IMR-90 (cell line): ENCODE results near the gene DUSP9. TPM values are rescaled to one million over a fixed set of nuclear protein-coding genes. Genes with fewer than 3 reads are reported as not detected.

Experiments used
- ATAC-seq: fragments of 200-7000 bp; cut with Tn5 transposase; 2 replicates; pipeline ENCODE4 v1.9.1; 2020; ENCODE audit warnings: low read depth, mild to moderate bottlenecking, moderate library complexity
- BruUV-seq: library from RNA; stranded (reverse); fragments of 400-500 nt; replicated peaks from 2 replicates; lab custom pipeline; 2021; lab: Mats Ljungman, UMichigan
- CTCF ChIA-PET: fragments of 300-600 bp; formaldehyde crosslinking; extraction: SDS; loops from one replicate; lab custom pipeline; 2021; ENCODE audit warnings: antibody characterized with exemption; lab: Yijun Ruan, JAX
- POLR2A ChIA-PET: fragments of 300-600 bp; sonication (Branson Sonifier 250); formaldehyde crosslinking; loops from one replicate; lab custom pipeline; 2022; ENCODE audit warnings: antibody characterized with exemption; ENCODE audit not compliant: unreplicated experiment; lab: Charles Lee
- DNase-seq: peaks from one replicate; pipeline ENCODE4 v3.0.0; 2013
- H2AFZ ChIP-seq: replicated peaks from 2 replicates; pipeline ENCODE3; 2013; ENCODE audit warnings: low read length, mild to moderate bottlenecking; ENCODE audit not compliant: poor library complexity
- H2AK5ac ChIP-seq: 2 replicates; pipeline ENCODE4 v1.6.1; 2013; ENCODE audit warnings: low read depth, low read length, inconsistent platforms
- H2AK9ac ChIP-seq: replicated peaks from 2 replicates; pipeline ENCODE3; 2013; ENCODE audit warnings: mild to moderate bottlenecking, low read depth, low read length, moderate library complexity; ENCODE audit not compliant: poor library complexity
- H2BK120ac ChIP-seq: 2 replicates; pipeline ENCODE4 v1.6.1; 2013; ENCODE audit warnings: low read depth, low read length, inconsistent platforms
- H2BK15ac ChIP-seq: 3 replicates; pipeline ENCODE4 v1.6.1; 2013; ENCODE audit warnings: low read depth, low read length, inconsistent platforms
- H2BK20ac ChIP-seq: 2 replicates; pipeline ENCODE4 v1.6.1; 2013; ENCODE audit warnings: low read depth, mild to moderate bottlenecking, inconsistent platforms, low read length, moderate library complexity
- H2BK5ac ChIP-seq: 2 replicates; pipeline ENCODE4 v1.6.1; 2013; ENCODE audit warnings: mild to moderate bottlenecking, low read depth, low read length, inconsistent platforms; ENCODE audit not compliant: poor library complexity, severe bottlenecking
- H3K14ac ChIP-seq: replicated peaks from 2 replicates; pipeline ENCODE4 v1.6.1; 2013; ENCODE audit warnings: low read depth, low read length, inconsistent platforms
- H3K18ac ChIP-seq: 2 replicates; pipeline ENCODE4 v1.6.1; 2013; ENCODE audit warnings: low read depth, low read length, control low read depth
- H3K23ac ChIP-seq: 2 replicates; pipeline ENCODE4 v1.6.1; 2013; ENCODE audit warnings: low read depth, low read length, inconsistent platforms
- H3K27ac ChIP-seq: 2 replicates; pipeline ENCODE4 v1.5.1; 2013; ENCODE audit warnings: mild to moderate bottlenecking, control low read depth, low read length; ENCODE audit not compliant: insufficient read depth
- H3K27me3 ChIP-seq: 2 replicates; pipeline ENCODE4 v1.6.1; 2013; ENCODE audit warnings: low read length; ENCODE audit not compliant: control insufficient read depth, insufficient read depth
- H3K36me3 ChIP-seq: 2 replicates; pipeline ENCODE4 v1.6.1; 2013; ENCODE audit warnings: low read length, mixed read lengths; ENCODE audit not compliant: control insufficient read depth, insufficient read depth
- H3K4ac ChIP-seq: 2 replicates; pipeline ENCODE4 v1.6.1; 2013; ENCODE audit warnings: low read depth, low read length, inconsistent platforms
- H3K4me1 ChIP-seq: 2 replicates; pipeline ENCODE4 v1.6.1; 2013; ENCODE audit warnings: low read length, mixed read lengths; ENCODE audit not compliant: control insufficient read depth, insufficient read depth
- H3K4me2 ChIP-seq: 2 replicates; pipeline ENCODE4 v1.6.1; 2013; ENCODE audit warnings: low read depth, mild to moderate bottlenecking, control low read depth, low read length, moderate library complexity
- H3K4me3 ChIP-seq: 2 replicates; pipeline ENCODE4 v1.5.1; 2013; ENCODE audit warnings: low read depth, mild to moderate bottlenecking, control low read depth, low read length, moderate library complexity; ENCODE audit not compliant: insufficient read depth
- H3K56ac ChIP-seq: 2 replicates; pipeline ENCODE4 v1.6.1; 2013; ENCODE audit warnings: low read length, inconsistent platforms; ENCODE audit not compliant: insufficient read depth; ENCODE audit errors: extremely low read depth
- H3K79me1 ChIP-seq, 2 experiments: 2 replicates each; pipeline ENCODE4 v1.6.1; 2013; ENCODE audit warnings: low read length in 2 of 2, inconsistent platforms in 1 of 2, low read depth in 1 of 2
- H3K9ac ChIP-seq: 2 replicates; pipeline ENCODE4 v1.6.1; 2013; ENCODE audit warnings: low read depth, low read length, control low read depth
- H3K9me1 ChIP-seq: 2 replicates; pipeline ENCODE4 v1.6.1; 2013; ENCODE audit warnings: low read length, inconsistent platforms; ENCODE audit not compliant: insufficient read depth
- H3K9me3 ChIP-seq: 2 replicates; pipeline ENCODE4 v1.6.1; 2013; ENCODE audit warnings: low read length; ENCODE audit not compliant: control insufficient read depth, insufficient read depth
- H4K20me1 ChIP-seq: 2 replicates; pipeline ENCODE4 v1.6.1; 2013; ENCODE audit warnings: low read length, inconsistent platforms; ENCODE audit not compliant: insufficient read depth
- H4K5ac ChIP-seq: 2 replicates; pipeline ENCODE4 v1.6.1; 2013; ENCODE audit warnings: mild to moderate bottlenecking, low read depth, low read length, control low read depth
- H4K8ac ChIP-seq, 2 experiments: 2 replicates each; pipeline ENCODE4 v1.6.1; 2013; ENCODE audit warnings: low read depth in 2 of 2, low read length in 2 of 2, control low read depth in 1 of 2, inconsistent platforms in 1 of 2
- H4K91ac ChIP-seq: 2 replicates; pipeline ENCODE4 v1.6.1; 2013; ENCODE audit warnings: low read depth, low read length, inconsistent platforms; ENCODE audit not compliant: insufficient read depth
- CEBPB ChIP-seq: IDR thresholded peaks from 2 replicates; pipeline ENCODE4 v1.6.1; 2012; ENCODE audit warnings: low read depth, low read length, improper control_type of control experiment
- RCOR1 ChIP-seq: IDR thresholded peaks from 2 replicates; pipeline ENCODE4 v1.6.1; 2012; ENCODE audit warnings: mild to moderate bottlenecking, low read length, improper control_type of control experiment; ENCODE audit not compliant: insufficient replicate concordance
- WGBS, 2 experiments: methylation state at CpG; one replicate each; pipeline versions ENCODE4 v1.1.5 to v1.1.7; 2013; ENCODE audit warnings: missing lambda C conversion rate in 2 of 2; ENCODE audit not compliant: insufficient read length in 1 of 2; ENCODE audit errors: extremely low coverage in 2 of 2; 5-methylcytosine and 5-hydroxymethylcytosine counted together
- dilution Hi-C: fragments of 300-500 bp; cut with HindIII; formaldehyde crosslinking; loops from one replicate; pipeline ENCODE4 v1.14.3; 2018; ENCODE audit warnings: low sequenced_read_pairs; ENCODE audit not compliant: unreplicated experiment
- in situ Hi-C: fragments of 300-500 bp; cut with MboI; formaldehyde crosslinking; loops from 3 replicates; pipeline ENCODE4 v1.14.3; 2019; ENCODE audit warnings: low sequenced_read_pairs, inconsistent platforms, mixed read lengths
- intact Hi-C: fragments of 100-400 bp; cut with micrococcal nuclease; formaldehyde crosslinking; loops from 2 replicates; pipeline ENCODE4 v1.10.0; 2022
- polyA plus RNA-seq, 3 experiments: library from polyadenylated mRNA; depleted of rRNA; stranded (reverse); fragments of >200 nt; gene quantifications; 2 replicates each; pipeline ENCODE4 v1.2.3, GENCODE V29; 2012; ENCODE audit warnings: low replicate concordance in 1 of 3
- total RNA-seq: library from RNA; depleted of rRNA; stranded (reverse); fragments of >200 nt; gene quantifications from 2 replicates; pipeline ENCODE4 v1.2.3, GENCODE V29; 2012
- TF ChIP-seq, protein P1 (sequence below): fragments of 150-350 bp; IDR thresholded peaks from 2 replicates; pipeline ENCODE4 v1.6.1; 2016; ENCODE audit warnings: low read depth, mild to moderate bottlenecking, low read length, moderate library complexity, borderline replicate concordance
- TF ChIP-seq, protein P2 (sequence below): conservative IDR thresholded peaks from 2 replicates; pipeline ENCODE4 v1.5.1; 2012; ENCODE audit warnings: mild to moderate bottlenecking, low read depth, low read length, improper control_type of control experiment

The DUSP9 gene
- total and polyA plus RNA-seq, 2 of the 4 experiments (the other 2 are of a cell fraction) = under 0.01 to 0.09 TPM

- no peak for TF ChIP-seq CEBPB
- TF ChIP-seq, protein P1, sequence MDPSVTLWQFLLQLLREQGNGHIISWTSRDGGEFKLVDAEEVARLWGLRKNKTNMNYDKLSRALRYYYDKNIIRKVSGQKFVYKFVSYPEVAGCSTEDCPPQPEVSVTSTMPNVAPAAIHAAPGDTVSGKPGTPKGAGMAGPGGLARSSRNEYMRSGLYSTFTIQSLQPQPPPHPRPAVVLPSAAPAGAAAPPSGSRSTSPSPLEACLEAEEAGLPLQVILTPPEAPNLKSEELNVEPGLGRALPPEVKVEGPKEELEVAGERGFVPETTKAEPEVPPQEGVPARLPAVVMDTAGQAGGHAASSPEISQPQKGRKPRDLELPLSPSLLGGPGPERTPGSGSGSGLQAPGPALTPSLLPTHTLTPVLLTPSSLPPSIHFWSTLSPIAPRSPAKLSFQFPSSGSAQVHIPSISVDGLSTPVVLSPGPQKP = no peak
- no peak for TF ChIP-seq RCOR1
- TF ChIP-seq, protein P2, sequence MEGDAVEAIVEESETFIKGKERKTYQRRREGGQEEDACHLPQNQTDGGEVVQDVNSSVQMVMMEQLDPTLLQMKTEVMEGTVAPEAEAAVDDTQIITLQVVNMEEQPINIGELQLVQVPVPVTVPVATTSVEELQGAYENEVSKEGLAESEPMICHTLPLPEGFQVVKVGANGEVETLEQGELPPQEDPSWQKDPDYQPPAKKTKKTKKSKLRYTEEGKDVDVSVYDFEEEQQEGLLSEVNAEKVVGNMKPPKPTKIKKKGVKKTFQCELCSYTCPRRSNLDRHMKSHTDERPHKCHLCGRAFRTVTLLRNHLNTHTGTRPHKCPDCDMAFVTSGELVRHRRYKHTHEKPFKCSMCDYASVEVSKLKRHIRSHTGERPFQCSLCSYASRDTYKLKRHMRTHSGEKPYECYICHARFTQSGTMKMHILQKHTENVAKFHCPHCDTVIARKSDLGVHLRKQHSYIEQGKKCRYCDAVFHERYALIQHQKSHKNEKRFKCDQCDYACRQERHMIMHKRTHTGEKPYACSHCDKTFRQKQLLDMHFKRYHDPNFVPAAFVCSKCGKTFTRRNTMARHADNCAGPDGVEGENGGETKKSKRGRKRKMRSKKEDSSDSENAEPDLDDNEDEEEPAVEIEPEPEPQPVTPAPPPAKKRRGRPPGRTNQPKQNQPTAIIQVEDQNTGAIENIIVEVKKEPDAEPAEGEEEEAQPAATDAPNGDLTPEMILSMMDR = no peak
- no peaks in the 10 kb centered on the region for H3K4me1 ChIP-seq
- H4K8ac ChIP-seq = no peak overlapping the region
- no peak overlapping the region for H2AK9ac ChIP-seq
- in situ Hi-C loops = no loop called here
- no peak overlapping the region for H2BK5ac ChIP-seq
- H3K79me1 ChIP-seq = no peaks in the 10 kb centered on the region
- H3K27ac ChIP-seq = no peak overlapping the region
- no peaks in the 10 kb centered on the region for H3K9me1 ChIP-seq
- CTCF ChIA-PET = no interaction called here
- H3K4me2 ChIP-seq = no peak overlapping the region
- ATAC-seq = no peak
- H4K91ac ChIP-seq = no peak overlapping the region
- no peak overlapping the region for H2BK20ac ChIP-seq
- H3K18ac ChIP-seq = no peak overlapping the region
- peaks cover 2% of the 10 kb centered on the region for H3K9me3 ChIP-seq
- H3K27me3 ChIP-seq = peaks cover 21% of the 10 kb centered on the region
- no peak overlapping the region for H2AFZ ChIP-seq
- WGBS, 2 experiments = no CpG with 5 or more reads among the region's 10 CpGs
- H2BK120ac ChIP-seq = no peak overlapping the region
- H3K4me3 ChIP-seq = no peak overlapping the region
- H4K5ac ChIP-seq = no peak overlapping the region
- POLR2A ChIA-PET = no interaction called here
- H4K20me1 ChIP-seq = no peaks in the 10 kb centered on the region
- H3K14ac ChIP-seq = no peak overlapping the region
- H3K56ac ChIP-seq = no peak overlapping the region
- no TSS peak for BruUV-seq
- no peak overlapping the region for H3K4ac ChIP-seq
- H2BK15ac ChIP-seq = no peak overlapping the region
- intact Hi-C loops = no loop called here
- dilution Hi-C loops = no loop called here
- H3K36me3 ChIP-seq = no peaks in the 10 kb centered on the region
- DNase-seq = no peak
- H2AK5ac ChIP-seq = no peak overlapping the region
- no peak overlapping the region for H3K9ac ChIP-seq
- no peak overlapping the region for H3K23ac ChIP-seq
Observed at GRCh38 chrX:153612413-153612812, 34.6 kb upstream of the DUSP9 start.
